Endothelial cell (in vitro differentiated cells): ENCODE results near the gene NFATC2. TPM values are rescaled to one million over a fixed set of nuclear protein-coding genes. Genes with fewer than 3 reads are reported as not detected.

Experiments used
- DNase-seq: peaks from one replicate; pipeline ENCODE4 v3.0.0; 2021; ENCODE audit warnings: low spot score
- H3K27ac Mint-ChIP-seq: one replicate; pipeline ENCODE4 v1.8.0; 2021; ENCODE audit warnings: mixed read lengths, inconsistent platforms; ENCODE audit not compliant: unreplicated experiment
- H3K27me3 Mint-ChIP-seq: one replicate; pipeline ENCODE4 v1.8.0; 2021; ENCODE audit warnings: mild to moderate bottlenecking, moderate library complexity, mixed read lengths, inconsistent platforms; ENCODE audit not compliant: unreplicated experiment
- H3K36me3 Mint-ChIP-seq: one replicate; pipeline ENCODE4 v1.8.0; 2021; ENCODE audit warnings: mild to moderate bottlenecking, low read depth, mixed read lengths, inconsistent platforms; ENCODE audit not compliant: unreplicated experiment
- H3K4me1 Mint-ChIP-seq: one replicate; pipeline ENCODE4 v1.8.0; 2021; ENCODE audit warnings: mild to moderate bottlenecking, mixed read lengths, inconsistent platforms; ENCODE audit not compliant: unreplicated experiment
- H3K4me3 Mint-ChIP-seq: one replicate; pipeline ENCODE4 v1.8.0; 2021; ENCODE audit warnings: mild to moderate bottlenecking, mixed read lengths, inconsistent platforms; ENCODE audit not compliant: unreplicated experiment
- H3K9me3 Mint-ChIP-seq: one replicate; pipeline ENCODE4 v1.8.0; 2021; ENCODE audit warnings: mixed read lengths, inconsistent platforms; ENCODE audit not compliant: unreplicated experiment
- long read RNA-seq: library from polyadenylated mRNA; unstranded; transcript quantifications from one replicate; pipeline ENCODE4 v2.0.0, GENCODE V29; 2020; ENCODE audit not compliant: unreplicated experiment
- total RNA-seq: library from RNA; stranded (reverse); fragmentation: NEBNext Ultra II Directional; extraction: Animal tissue kit (Norgen Biotek cat#: 25700); gene quantifications from one replicate; pipeline ENCODE4 v1.2.1, GENCODE V29; 2021; ENCODE audit not compliant: unreplicated experiment
- TF ChIP-seq, protein P1 (sequence below): fragments of 200-600 bp; sonication (generic); IDR thresholded peaks from one replicate; pipeline ENCODE4 v1.5.0; 2021; ENCODE audit warnings: antibody characterized with exemption; ENCODE audit not compliant: unreplicated experiment

Gene NFATC2
- 3.5 TPM for total RNA-seq
- long read RNA-seq, partial matches to known transcripts: 0 of 1 reads
- long read RNA-seq, other reads (novel, unspliced or antisense): 1 of 1 reads

DNA sequence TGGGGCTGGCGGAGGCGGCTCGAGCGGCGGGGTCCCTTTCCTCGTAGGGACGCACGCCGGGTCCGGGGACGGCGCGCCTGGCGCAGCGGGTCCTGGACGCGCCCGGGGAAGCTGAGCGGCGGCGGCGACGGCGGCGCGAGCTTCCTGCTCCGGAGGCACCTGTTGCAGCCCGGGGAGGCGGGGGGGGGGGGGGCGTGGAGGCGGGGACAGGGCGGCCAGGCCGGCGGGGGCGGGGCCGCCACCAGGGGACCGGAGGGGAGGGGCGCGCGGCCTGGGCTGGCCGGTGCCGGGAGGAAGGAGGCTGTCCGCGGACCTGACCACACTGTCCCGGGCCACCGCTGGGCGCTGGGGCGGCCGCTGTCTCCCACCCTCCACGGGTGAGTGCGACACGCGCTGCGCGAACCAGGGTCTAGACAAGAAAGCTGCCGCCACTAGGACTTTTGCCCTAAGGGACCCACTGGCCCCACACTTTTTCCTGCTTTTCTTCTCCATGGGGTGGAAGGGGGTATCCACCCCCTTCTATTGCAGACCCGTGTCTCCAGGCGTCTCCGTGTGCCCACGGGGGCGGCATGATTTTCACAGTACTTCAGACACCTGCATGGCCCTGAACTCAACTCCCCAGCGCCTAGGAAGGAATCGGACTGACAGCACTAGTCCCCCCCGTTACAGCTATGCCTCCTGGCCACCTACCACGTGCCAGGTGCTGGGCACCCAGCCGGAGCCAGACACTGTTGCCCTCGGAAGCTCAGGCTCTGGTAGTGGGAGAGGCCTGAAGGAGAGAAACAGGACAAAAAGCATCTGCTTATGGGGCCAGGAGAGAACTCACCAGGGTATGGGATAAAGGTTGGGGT is at the start of gene NFATC2:
Gene NFATC2 (minus strand): TSS at position 149 of the 851 bp plus-strand sequence. CDS start 220 bp downstream, outside the sequence.
- peak; percentile 41 for DNase-seq
- H3K9me3 Mint-ChIP-seq: no peaks in the 10 kb centered on the region
- TF ChIP-seq, protein P1, sequence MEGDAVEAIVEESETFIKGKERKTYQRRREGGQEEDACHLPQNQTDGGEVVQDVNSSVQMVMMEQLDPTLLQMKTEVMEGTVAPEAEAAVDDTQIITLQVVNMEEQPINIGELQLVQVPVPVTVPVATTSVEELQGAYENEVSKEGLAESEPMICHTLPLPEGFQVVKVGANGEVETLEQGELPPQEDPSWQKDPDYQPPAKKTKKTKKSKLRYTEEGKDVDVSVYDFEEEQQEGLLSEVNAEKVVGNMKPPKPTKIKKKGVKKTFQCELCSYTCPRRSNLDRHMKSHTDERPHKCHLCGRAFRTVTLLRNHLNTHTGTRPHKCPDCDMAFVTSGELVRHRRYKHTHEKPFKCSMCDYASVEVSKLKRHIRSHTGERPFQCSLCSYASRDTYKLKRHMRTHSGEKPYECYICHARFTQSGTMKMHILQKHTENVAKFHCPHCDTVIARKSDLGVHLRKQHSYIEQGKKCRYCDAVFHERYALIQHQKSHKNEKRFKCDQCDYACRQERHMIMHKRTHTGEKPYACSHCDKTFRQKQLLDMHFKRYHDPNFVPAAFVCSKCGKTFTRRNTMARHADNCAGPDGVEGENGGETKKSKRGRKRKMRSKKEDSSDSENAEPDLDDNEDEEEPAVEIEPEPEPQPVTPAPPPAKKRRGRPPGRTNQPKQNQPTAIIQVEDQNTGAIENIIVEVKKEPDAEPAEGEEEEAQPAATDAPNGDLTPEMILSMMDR: no peak
- H3K4me3 Mint-ChIP-seq: peak within 1 kb of the TSS; percentile 70
- H3K36me3 Mint-ChIP-seq: no peaks in the 10 kb centered on the region
- H3K27ac Mint-ChIP-seq: peak within 1 kb of the TSS; percentile 48
- H3K27me3 Mint-ChIP-seq: peaks cover 25% of the 10 kb centered on the region
- H3K4me1 Mint-ChIP-seq: peaks cover 17% of the 10 kb centered on the region

DNA sequence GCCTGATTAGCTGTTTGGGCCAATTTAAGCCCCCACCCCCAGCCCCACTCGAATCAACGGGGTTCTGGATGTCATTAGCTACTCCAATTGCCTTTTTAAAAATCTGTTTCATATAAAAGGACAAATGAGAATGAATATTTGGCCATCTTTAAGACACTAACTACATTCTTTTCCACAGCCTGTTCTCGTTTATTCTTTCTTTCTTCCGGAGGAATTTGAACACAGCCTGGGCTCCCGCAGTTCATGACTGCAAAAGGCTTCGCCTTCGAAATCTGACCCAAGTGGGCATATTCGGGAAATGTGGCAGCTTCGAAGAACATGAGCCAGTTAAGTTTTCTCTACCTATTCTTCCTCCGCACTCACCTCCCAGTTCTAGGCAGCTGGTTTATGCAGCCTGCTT is 49.4 kb upstream of the NFATC2 start:
- peaks cover 3% of the 10 kb centered on the region for H3K27me3 Mint-ChIP-seq
- H3K9me3 Mint-ChIP-seq: no peaks in the 10 kb centered on the region
- no peaks in the 10 kb centered on the region for H3K36me3 Mint-ChIP-seq
- no peak overlapping the region for H3K27ac Mint-ChIP-seq
- TF ChIP-seq, protein P1: no peak
- DNase-seq: no peak
- H3K4me1 Mint-ChIP-seq: peaks cover 6% of the 10 kb centered on the region
- H3K4me3 Mint-ChIP-seq: no peak overlapping the region

DNA sequence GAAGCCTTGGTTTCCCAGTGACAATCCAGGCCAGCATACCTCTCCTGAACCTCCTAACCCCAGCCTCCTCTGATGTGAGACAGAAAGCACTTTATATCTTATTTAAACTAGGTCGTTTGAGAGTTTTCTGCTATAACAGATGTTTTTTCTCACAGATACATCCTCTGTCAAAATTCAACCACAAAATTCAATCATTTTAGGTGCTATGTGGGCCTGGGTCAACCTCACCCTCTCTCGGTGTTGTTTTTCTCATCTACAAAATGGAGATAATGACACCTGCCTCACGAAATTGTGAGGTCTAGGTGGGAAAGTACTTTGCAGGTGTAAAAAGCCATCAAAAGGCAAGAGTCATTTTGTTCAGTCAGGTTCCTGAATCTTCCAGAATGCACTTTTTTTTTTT is 46.2 kb upstream of the NFATC2 start:
- no peak overlapping the region for H3K4me3 Mint-ChIP-seq
- peaks cover 14% of the 10 kb centered on the region for H3K4me1 Mint-ChIP-seq
- DNase-seq: no peak
- no peaks in the 10 kb centered on the region for H3K36me3 Mint-ChIP-seq
- peaks cover 4% of the 10 kb centered on the region for H3K27me3 Mint-ChIP-seq
- no peaks in the 10 kb centered on the region for H3K9me3 Mint-ChIP-seq
- no peak overlapping the region for H3K27ac Mint-ChIP-seq
- TF ChIP-seq, protein P1: no peak

DNA sequence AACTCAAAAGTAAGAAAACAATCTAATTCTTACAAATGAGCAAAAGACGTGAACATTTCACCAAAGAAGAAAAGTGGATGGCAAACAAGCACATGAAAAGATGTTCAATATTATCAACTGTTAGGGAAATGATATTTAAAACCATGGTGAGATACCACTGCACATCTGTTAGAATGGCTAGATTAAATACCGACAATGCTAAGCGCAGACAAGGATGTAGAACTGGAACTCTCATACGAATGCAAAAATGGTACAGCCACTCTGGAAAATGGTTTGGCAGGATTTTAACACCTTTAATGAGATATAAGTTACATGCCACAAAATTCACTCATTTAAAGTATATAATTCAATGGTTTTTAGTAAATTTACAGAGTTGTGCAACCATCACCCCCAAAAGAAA is 44.6 kb upstream of the NFATC2 start:
- DNase-seq: no peak
- H3K36me3 Mint-ChIP-seq: no peaks in the 10 kb centered on the region
- no peak overlapping the region for H3K27ac Mint-ChIP-seq
- H3K9me3 Mint-ChIP-seq: no peaks in the 10 kb centered on the region
- H3K4me1 Mint-ChIP-seq: peaks cover 17% of the 10 kb centered on the region
- H3K27me3 Mint-ChIP-seq: peaks cover 3% of the 10 kb centered on the region
- TF ChIP-seq, protein P1: no peak
- no peak overlapping the region for H3K4me3 Mint-ChIP-seq

DNA sequence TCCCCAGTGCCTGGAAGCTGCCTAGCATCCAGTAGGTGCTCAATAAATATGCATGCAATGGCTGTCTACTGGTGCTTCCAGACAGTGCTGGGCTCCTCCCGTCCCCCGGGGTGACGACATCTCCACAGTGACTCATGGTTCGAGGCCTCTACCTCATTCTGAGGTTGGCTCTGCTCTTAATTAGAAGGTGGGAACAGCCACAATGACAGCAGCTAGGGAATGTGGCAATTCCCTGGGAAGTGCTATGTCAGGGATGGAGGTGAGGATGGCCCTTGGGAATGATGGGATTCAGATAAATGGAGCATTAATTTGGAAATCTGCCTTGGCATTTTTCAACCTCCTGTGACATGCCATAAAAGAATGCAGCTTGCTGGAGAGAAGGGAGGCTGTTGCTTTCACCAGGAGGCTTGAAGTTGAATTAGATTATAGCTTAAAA is 43.5 kb upstream of the NFATC2 start:
- Mint-ChIP-seq H3K27me3 (peaks cover 9% of the 10 kb centered on the region), H3K36me3 (no peaks in the 10 kb centered on the region), H3K27ac (peak overlapping the region; percentile 9), H3K4me3 (no peak overlapping the region), H3K4me1 (peaks cover 17% of the 10 kb centered on the region), H3K9me3 (no peaks in the 10 kb centered on the region)
- TF ChIP-seq, protein P1: no peak
- no peak for DNase-seq
